Islet precursor cell (in vitro differentiated cells): ENCODE results near the gene DMRT1.
"Not testable (repeated sequence)": the region's sequence is repeated elsewhere in the genome, so short reads cannot be mapped to it uniquely, and the experiment has no call there.

Experiments
- DNase-seq: peaks from one replicate; pipeline ENCODE4 v3.0.0-alpha.2; 2018

DMRT1 gene

GRCh38 chr9:860706-861105, 19.2 kb downstream of the DMRT1 start:
- no peak for DNase-seq

DNA sequence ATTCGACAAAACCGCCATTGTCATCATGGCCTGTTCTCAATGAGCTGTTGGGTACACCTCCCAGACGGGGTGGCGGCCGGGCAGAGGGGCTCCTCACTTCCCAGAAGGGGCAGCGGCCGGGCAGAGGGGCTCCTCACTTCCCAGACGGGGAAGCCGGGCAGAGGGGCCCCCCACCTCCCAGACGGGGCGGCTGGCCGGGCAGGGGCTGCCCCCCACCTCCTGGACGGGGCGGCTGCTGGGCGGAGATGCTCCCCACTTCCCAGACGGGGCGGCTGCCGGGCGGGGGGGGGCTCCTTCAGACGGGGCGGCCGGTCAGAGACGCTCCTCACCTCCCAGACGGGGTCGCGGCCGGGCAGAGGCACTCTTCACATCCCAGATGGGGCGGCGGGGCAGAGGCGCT, 20.0 kb downstream of the DMRT1 start:
- DNase-seq, result not testable (repeated sequence)

GRCh38 chr9:875119-875962, 33.8 kb downstream of the DMRT1 start:
- DNase-seq, result no peak

DNA sequence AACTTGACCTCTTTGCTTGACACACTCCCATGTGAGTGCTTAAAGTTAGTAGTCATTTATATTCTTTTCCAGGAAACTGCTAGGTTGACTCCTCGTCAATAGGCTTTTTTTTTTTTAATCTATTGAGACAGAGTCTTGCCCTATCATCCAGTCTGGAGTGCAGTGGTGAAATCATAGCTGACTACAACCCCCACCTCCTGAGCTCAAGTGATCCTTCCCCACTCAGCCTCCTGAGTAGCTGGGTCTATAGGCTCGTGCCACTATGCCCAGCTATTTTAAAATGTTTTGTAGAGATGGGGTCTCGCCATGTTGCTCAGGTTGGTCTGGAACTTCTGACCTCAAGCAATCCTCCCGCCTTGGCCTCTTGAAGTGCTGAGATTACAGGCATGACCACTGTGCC, 34.9 kb downstream of the DMRT1 start:
- no peak for DNase-seq

- no peak for DNase-seq
Measured at GRCh38 chr9:878239-878638, 36.7 kb downstream of the DMRT1 start.

DNA sequence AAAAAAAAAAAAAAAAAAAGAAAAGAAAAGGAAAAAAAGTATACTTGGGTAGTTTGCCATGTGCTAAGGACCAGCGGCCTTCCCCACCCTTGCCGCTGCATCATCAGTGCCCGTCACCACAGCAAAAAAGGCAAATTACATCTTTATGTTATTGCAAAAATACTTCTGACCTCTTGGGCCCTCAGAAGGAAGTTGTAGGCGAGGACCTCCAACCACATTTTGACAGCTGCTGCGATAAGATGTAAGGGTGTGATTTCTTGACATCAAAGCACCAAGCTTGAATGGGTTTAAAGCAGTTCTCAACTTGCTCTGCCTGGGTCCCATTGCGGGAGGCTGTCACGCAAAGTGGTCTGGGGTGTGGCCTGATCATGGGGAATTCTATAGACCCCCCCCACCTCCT, 39.2 kb downstream of the DMRT1 start:
- DNase-seq, result no peak

DNA sequence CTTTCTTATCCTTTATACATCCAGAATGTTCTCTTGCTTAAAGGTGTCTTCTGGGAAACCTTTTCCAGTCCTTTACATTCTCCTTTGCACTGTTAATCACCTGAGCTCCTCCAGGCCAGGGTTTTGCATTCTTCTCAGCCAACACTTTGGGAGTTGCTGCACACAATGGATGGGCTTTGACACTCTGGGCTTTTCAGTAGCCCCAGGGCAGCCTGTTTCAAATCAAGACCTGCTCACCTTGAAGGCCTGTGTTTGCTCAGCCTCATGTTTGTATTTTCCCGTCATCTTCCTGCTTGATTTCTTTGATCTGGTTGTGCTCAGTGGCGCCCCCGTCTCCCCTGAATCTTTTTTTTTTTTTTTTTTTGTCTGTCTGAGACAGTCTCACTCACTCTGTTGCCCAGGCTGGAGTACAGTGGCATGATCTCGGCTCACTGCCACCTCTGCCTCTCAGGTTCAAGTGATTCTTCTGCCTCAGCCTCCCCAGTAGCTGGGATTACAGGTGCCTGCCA, 41.0 kb downstream of the DMRT1 start:
- DNase-seq, result peak; percentile 92

DNA sequence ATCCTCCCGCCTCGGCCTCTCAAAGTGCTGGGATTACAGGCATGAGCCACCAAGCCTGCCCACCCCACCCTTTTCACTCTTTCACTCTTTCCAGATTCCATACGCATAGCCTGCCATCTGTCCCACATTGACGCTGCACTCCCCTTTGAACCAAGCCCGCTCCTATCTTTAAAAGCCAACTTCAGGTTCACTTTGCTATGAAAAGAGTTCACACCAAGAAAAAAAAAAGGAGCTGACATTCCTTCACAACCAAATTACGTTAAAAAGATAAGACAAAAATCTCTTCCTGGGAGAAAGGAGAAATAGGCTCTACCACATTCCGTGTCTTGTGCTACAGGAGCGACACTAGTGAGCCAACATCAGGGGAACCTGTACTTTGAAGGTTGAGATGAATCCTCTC, 41.5 kb downstream of the DMRT1 start:
- DNase-seq, result no peak

DNA sequence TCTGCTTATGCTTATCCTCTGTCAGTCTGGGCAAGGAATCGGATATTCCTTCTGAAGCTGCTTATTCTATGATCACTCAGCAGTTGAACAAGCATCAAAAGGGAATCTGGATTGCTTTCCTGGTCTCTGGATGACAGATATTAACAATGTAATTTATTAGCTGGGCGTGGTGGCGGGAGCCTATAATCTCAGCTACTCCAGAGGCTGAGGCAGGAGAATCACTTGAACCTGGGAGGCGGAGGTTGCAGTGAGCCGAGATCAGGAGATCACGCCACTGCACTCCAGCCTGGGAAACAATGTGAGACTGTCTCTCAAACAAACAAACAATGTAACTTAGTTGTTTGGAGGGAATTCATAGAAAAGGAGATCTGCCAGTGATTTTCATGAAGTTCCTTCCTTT, 45.4 kb downstream of the DMRT1 start:
- DNase-seq, result no peak

DNA sequence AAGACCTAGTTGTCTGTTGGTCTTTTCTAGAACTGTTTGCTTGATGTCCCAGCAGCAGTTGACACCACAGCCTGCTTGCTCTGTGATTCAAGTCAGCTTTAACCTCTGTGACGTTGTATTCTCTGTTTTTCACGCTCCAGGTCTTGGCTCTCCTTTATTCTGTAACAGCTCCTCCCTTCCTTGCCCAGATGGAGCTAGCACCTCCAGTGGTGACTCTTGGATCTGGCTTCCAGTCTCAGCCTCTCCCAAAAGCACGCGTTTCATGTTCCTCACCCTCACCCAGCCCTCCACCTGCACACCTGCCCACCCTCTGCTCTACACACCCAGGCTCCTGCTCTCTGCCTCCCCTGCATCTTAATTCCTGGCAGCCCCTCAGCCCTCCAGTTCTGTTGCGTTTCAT, 50.6 kb downstream of the DMRT1 start:
- no peak for DNase-seq

DNA sequence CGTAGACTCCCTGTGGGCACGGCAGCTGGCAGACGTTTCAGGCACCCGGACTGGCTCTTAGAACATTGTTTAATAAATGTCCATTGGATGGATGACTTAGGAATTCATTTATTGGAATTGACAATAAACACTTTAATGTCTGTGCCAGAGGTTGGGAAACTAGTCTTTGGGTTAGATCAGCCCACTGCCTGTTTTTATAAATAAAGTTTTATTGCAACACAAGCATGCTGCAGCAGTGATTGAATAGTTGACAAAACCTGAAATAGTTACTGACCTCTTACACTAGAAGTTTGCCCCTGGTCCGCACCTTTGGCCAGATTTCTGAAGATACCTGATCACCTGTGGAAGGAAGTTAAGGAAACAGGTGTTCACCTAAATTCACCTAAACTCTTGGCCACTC, 51.6 kb downstream of the DMRT1 start:
- no peak for DNase-seq

DNA sequence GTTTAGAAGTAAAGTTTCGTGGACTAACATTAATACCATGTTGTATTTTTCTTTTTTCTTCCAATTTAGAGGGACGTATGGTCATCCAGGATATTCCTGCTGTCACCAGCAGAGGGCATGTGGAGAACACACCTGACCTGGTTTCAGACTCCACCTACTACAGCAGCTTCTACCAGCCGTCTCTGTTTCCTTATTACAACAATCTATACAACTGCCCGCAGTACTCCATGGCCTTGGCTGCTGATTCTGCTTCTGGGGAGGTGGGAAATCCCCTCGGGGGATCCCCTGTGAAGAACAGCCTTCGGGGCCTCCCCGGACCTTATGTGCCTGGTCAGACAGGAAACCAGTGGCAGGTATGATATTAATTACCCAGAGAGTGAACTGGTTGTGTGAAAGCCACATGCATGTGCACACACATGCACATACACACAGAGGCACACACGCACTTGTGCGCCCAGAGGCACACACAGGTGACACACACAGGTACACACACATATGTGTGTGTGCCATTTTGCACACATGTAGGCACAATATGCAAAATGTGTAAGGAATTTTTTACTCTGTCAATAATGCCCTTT, 52.4 kb downstream of the DMRT1 start:
- DNase-seq, result peak; percentile 64

DNA sequence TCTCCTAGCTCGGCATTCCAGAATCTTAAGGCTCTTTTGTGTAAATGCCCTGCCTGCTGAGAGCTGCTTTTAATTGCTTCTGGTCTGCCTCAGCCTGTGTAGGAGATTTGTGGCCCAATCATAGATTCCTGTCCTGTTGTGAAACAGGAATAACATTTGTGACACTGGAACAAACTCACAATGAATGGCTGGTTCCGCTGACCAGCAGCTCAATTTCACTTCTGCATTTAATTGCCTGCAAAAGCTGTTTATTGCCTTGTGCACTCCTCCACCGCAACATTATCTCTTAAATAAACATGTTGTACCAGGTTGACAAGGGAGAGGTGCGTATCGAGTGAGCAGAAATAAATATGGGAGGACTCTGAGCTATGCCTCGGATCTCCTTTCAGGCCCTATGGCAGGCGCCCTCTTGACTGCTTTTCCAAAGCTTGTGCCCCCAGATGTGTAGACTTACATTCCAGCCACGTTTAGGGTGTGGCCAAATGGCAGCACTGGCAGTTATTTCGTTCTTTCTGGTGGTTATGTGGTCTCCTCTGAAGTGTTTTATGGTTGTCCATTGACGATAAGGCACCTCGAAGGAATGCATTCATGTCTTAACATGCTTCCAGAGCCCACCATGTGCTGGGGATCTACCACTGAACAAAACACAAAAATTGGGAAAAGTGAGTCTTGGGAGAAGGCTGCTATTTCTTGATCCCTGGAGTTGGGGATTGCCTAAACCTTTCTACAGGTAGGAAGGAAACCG, 58.1 kb downstream of the DMRT1 start:
- peak; percentile 69 for DNase-seq

DNA sequence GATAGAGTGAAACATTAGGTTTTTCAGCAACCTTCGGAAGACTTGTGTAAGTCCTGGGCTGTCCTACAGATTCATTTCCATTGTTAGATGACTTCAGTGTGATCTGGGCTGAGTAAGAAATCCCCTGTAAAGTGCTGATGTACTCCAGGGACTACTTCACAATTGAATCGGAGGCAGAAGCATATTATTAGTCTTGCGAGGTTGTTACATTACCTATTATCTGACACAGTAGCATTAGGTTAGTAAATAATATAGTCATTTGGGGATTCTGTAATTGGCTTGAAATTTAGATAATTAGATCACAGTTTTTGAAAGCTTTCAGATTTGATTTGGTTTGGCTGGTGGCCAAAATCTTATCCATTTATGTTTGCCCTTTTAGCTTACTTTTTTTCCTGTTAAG, 62.4 kb downstream of the DMRT1 start:
- DNase-seq, result no peak

- DNase-seq, result no peak
Measured at GRCh38 chr9:905906-906305, 64.4 kb downstream of the DMRT1 start.

DNA sequence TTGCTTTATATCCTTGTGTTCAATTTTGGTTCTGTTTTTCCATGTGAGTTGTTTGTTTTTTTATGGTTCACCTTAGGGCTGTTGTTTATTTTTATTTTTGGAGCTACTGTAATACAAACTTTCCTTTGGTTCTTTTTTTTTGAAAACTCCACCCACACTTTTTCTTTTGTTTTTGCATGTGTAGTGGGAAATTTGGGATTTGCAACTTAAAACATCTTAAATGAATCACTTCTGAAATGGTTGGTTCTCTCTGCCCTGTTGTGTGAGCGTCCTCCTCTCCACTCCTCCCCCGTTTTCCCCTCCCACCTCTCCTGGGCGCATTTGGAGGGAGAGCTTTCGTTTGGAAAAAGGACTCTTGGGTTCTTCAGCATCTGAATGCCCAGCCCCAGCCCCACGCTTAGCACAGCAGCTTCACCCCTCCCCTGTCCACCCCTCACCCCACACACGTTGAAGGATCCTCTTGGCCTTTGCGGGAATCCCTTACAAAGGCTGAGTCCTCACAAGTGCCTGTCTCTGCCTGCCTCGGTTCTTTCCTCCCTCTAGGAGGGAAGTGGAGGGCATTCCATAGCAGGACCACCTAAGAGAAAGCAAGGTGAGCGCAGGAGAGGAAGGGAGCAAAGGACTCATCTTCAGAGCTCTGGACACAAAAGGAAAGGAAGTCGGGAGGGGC, 67.2 kb downstream of the DMRT1 start:
- DNase-seq, result peak; percentile 56

DNA sequence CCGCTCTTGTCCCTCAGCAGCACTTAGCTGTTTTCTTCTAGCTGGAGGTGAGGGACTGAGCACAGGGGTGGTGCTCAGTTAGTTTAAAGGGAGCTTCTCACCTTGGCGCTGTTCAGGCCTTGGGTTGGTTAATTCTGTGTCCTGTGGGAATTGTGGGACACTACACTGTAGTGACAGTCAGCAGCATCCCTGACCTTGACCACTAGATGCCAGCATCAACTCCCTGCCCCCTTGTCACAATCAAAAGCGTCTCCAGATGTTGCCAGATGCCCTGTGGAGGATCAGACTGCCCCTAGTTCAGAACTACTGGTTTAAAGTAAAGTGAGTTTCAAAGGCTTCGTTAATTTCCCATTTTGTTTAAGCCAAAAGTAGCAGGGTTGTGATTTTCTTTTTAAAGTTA, 69.5 kb downstream of the DMRT1 start:
- no peak for DNase-seq

DNA sequence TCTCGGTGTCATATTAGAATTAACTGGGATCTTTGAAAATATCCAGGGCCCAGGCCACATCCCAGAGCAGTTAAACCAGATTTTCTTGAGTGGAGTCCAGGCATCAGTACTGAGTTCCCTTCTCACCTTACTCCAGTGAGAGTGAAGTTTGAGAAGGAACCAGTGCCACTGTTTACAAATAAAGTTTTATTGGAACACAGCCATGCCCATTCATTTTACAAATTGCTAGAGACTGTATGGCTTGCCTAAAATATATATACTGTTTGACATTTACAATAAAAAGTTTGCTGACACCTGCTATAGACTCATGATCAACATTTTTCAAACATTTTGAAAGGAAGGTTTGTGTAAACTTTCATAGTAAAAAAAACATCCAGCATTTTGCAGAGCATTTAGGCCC, 71.3 kb downstream of the DMRT1 start:
- DNase-seq, result no peak

DNA sequence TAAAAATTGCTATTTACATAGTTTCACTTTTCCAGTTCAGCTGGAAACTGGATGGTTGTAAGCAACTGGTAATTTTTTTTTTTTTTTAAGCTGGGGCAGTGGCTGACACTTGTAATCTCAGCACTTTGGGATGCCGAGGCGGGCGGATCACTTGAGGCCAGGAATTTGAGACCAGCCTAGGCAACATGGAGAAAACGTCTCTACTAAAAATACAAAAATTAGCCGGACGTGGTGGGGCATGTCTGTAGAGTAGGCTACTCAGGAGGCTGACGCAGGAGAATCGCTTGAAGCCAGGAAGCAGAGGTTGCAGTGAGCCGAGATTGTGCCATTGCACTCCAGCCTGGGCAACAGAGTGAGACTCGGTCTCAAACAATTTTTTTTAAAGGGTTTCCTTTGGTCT, 72.0 kb downstream of the DMRT1 start:
- not testable (repeated sequence) for DNase-seq

GRCh38 chr9:917730-918129, 76.2 kb downstream of the DMRT1 start:
- no peak for DNase-seq

GRCh38 chr9:920927-921326, 79.4 kb downstream of the DMRT1 start:
- no peak for DNase-seq

- DNase-seq, result no peak
Measured at GRCh38 chr9:922171-922570, 80.7 kb downstream of the DMRT1 start.

- no peak for DNase-seq
Measured at GRCh38 chr9:922731-923130, 81.2 kb downstream of the DMRT1 start.
